ENCODE measurements around the gene CERKL. TPM values are rescaled to one million over a fixed set of nuclear protein-coding genes. Genes with fewer than 3 reads are reported as not detected.

CERKL gene
- total and polyA plus RNA-seq, 2 donors (not counting 1 experiment from before 2014, with no cell fraction given) = 0.03 TPM; not detected in 1

- H3K27ac ChIP-seq (ENCODE audit: low read length in 2 of 2) = no peak overlapping the region
- H3K27me3 ChIP-seq (replicated peaks in 1 of 4; ENCODE audit: control extremely low read depth in 1 of 4, control insufficient read depth in 3 of 4, insufficient read depth in 4 of 4, low read length in 3 of 4) = peaks cover 0 to 5% (median 0%) of the 10 kb centered on the region in 4 experiments
- H3K9ac ChIP-seq (ENCODE audit: low read length) = no peak overlapping the region
- ChIA-PET CTCF (no interaction called here), POLR2A (no interaction called here)
- no peaks in the 10 kb centered on the region for H4K20me1 ChIP-seq (ENCODE audit: control insufficient read depth, insufficient read depth, low read length, poor library complexity, severe bottlenecking)
- Mint-ChIP-seq H3K4me3 (no peak overlapping the region), H3K4me1 (no peaks in the 10 kb centered on the region), H3K9me3 (ENCODE audit: insufficient read depth) (no peaks in the 10 kb centered on the region), H3K27me3 (peaks cover 13% of the 10 kb centered on the region), H3K27ac (no peak overlapping the region)
- WGBS (ENCODE audit: insufficient coverage) = no CpG with 5 or more reads among the region's 1 CpG
- H3K4me3 ChIP-seq (ENCODE audit: control extremely low read depth in 1 of 5, extremely low read depth in 1 of 5, insufficient read depth in 1 of 5, low read depth in 2 of 5, low read length in 4 of 5) = no peak overlapping the region
- no peak overlapping the region for H3K4me2 ChIP-seq (replicated peaks; ENCODE audit: low read depth, low read length, poor library complexity, severe bottlenecking)
- intact Hi-C loops (cut with micrococcal nuclease) = no loop called here
- no peaks in the 10 kb centered on the region for H3K4me1 ChIP-seq (ENCODE audit: control insufficient read depth in 2 of 2, insufficient read depth in 2 of 2, low read length in 2 of 2)
- no peaks in the 10 kb centered on the region for H3K9me3 ChIP-seq (ENCODE audit: control extremely low read depth in 1 of 3, control insufficient read depth in 2 of 3, insufficient read depth in 1 of 3, low read length in 2 of 3)
- H3K36me3 ChIP-seq (replicated peaks in 1 of 2; ENCODE audit: control extremely low read depth in 1 of 2, control insufficient read depth in 1 of 2, extremely low read depth in 1 of 2, insufficient read depth in 2 of 2, low read length in 1 of 2) = no peaks in the 10 kb centered on the region
- no peak for DNase-seq
- no peak for TF ChIP-seq CTCF (IDR thresholded peaks at IDR 0.05)
- no peak for TF ChIP-seq EZH2 (IDR thresholded peaks at IDR 0.05; ENCODE audit: borderline replicate concordance, insufficient read depth, low read depth, low read length, poor library complexity, severe bottlenecking)
- H2AFZ ChIP-seq (ENCODE audit: insufficient read depth, low read depth, low read length, poor library complexity, severe bottlenecking) = no peak overlapping the region
- no peaks in the 10 kb centered on the region for H3K79me2 ChIP-seq (ENCODE audit: control insufficient read depth, insufficient read depth, low read length)
- no peak for ATAC-seq (ENCODE audit: low read depth)
Observed at GRCh38 chr2:181616715-181617114, 40.2 kb downstream of the CERKL start.

- CTCF ChIA-PET = no interaction called here
- H3K9me3 Mint-ChIP-seq (ENCODE audit: insufficient read depth) = no peaks in the 10 kb centered on the region
- no peak for TF ChIP-seq EZH2 (IDR thresholded peaks at IDR 0.05; ENCODE audit: borderline replicate concordance, insufficient read depth, low read depth, low read length, poor library complexity, severe bottlenecking)
- no peak for TF ChIP-seq CTCF (IDR thresholded peaks at IDR 0.05)
- H3K4me2 ChIP-seq (replicated peaks; ENCODE audit: low read depth, low read length, poor library complexity, severe bottlenecking) = no peak overlapping the region
- H3K27ac Mint-ChIP-seq = no peak overlapping the region
- peaks cover 13% of the 10 kb centered on the region for H3K27me3 Mint-ChIP-seq
- H3K4me3 ChIP-seq (ENCODE audit: control extremely low read depth in 1 of 5, extremely low read depth in 1 of 5, insufficient read depth in 1 of 5, low read depth in 2 of 5, low read length in 4 of 5) = no peak overlapping the region
- H3K79me2 ChIP-seq (ENCODE audit: control insufficient read depth, insufficient read depth, low read length) = no peaks in the 10 kb centered on the region
- intact Hi-C loops (cut with micrococcal nuclease) = no loop called here
- no peak overlapping the region for H3K27ac ChIP-seq (ENCODE audit: low read length in 2 of 2)
- H3K27me3 ChIP-seq (replicated peaks in 1 of 4; ENCODE audit: control extremely low read depth in 1 of 4, control insufficient read depth in 3 of 4, insufficient read depth in 4 of 4, low read length in 3 of 4) = peaks cover 0 to under 1% (median 0%) of the 10 kb centered on the region in 4 experiments
- no peaks in the 10 kb centered on the region for H3K4me1 ChIP-seq (ENCODE audit: control insufficient read depth in 2 of 2, insufficient read depth in 2 of 2, low read length in 2 of 2)
- H3K4me1 Mint-ChIP-seq = no peaks in the 10 kb centered on the region
- H2AFZ ChIP-seq (ENCODE audit: insufficient read depth, low read depth, low read length, poor library complexity, severe bottlenecking) = no peak overlapping the region
- no peak overlapping the region for H3K4me3 Mint-ChIP-seq
- H3K9ac ChIP-seq (ENCODE audit: low read length) = no peak overlapping the region
- POLR2A ChIA-PET = no interaction called here
- H3K9me3 ChIP-seq (ENCODE audit: control extremely low read depth in 1 of 3, control insufficient read depth in 2 of 3, insufficient read depth in 1 of 3, low read length in 2 of 3) = no peaks in the 10 kb centered on the region
- no peak for ATAC-seq (ENCODE audit: low read depth)
- H4K20me1 ChIP-seq (ENCODE audit: control insufficient read depth, insufficient read depth, low read length, poor library complexity, severe bottlenecking) = no peaks in the 10 kb centered on the region
- no peaks in the 10 kb centered on the region for H3K36me3 ChIP-seq (replicated peaks in 1 of 2; ENCODE audit: control extremely low read depth in 1 of 2, control insufficient read depth in 1 of 2, extremely low read depth in 1 of 2, insufficient read depth in 2 of 2, low read length in 1 of 2)
- WGBS (ENCODE audit: insufficient coverage) = 100% methylated on average over 1 of the region's 7 CpGs
- no peak for DNase-seq
Observed at GRCh38 chr2:181614874-181615638, 41.8 kb downstream of the CERKL start.

All from B cell (primary cell).